DMS 273 treated with DMSO at 0.1 percent for 48 hours (cell line): ENCODE data around the gene MSI2.

Experiments used
- DNase-seq: peaks from one replicate; lab custom pipeline; 2025; lab: John Stamatoyannopoulos, UW

MSI2 gene

GRCh38 chr17:57527221-57528057 lies 271.1 kb downstream of the MSI2 start:
- no peak for DNase-seq

- no peak for DNase-seq
Measured at GRCh38 chr17:57528058-57528451, 271.7 kb downstream of the MSI2 start.

- no peak for DNase-seq
Measured at GRCh38 chr17:57530026-57530425, 273.7 kb downstream of the MSI2 start.

- DNase-seq, result no peak
Measured at GRCh38 chr17:57530508-57530907, 274.2 kb downstream of the MSI2 start.

- no peak for DNase-seq
Measured at GRCh38 chr17:57531078-57531477, 274.8 kb downstream of the MSI2 start.

- no peak for DNase-seq
Measured at GRCh38 chr17:57531648-57532504, 275.6 kb downstream of the MSI2 start.

- DNase-seq, result no peak
Measured at GRCh38 chr17:57532556-57532955, 276.2 kb downstream of the MSI2 start.

GRCh38 chr17:57532966-57533365 lies 276.6 kb downstream of the MSI2 start:
- DNase-seq, result no peak

- no peak for DNase-seq
Measured at GRCh38 chr17:57533684-57534305, 277.5 kb downstream of the MSI2 start.

- no peak for DNase-seq
Measured at GRCh38 chr17:57534863-57535248, 278.5 kb downstream of the MSI2 start.

GRCh38 chr17:57535249-57535966 lies 279.1 kb downstream of the MSI2 start:
- DNase-seq, result no peak

GRCh38 chr17:57536289-57536688 lies 280.0 kb downstream of the MSI2 start:
- no peak for DNase-seq

GRCh38 chr17:57536789-57537523 lies 280.6 kb downstream of the MSI2 start:
- DNase-seq, result no peak

GRCh38 chr17:57537524-57538410 lies 281.4 kb downstream of the MSI2 start:
- DNase-seq, result no peak

- no peak for DNase-seq
Measured at GRCh38 chr17:57538736-57539456, 282.6 kb downstream of the MSI2 start.

GRCh38 chr17:57539529-57540301 lies 283.4 kb downstream of the MSI2 start:
- DNase-seq, result no peak

GRCh38 chr17:57540596-57540995 lies 284.3 kb downstream of the MSI2 start:
- DNase-seq, result no peak

GRCh38 chr17:57541049-57541448 lies 284.7 kb downstream of the MSI2 start:
- no peak for DNase-seq
